CD4-positive, alpha-beta T cell treated with Interleukin-15 for 1 hour (primary cell): Measurements from ENCODE around the gene DMXL2.
"Not testable (repeated sequence)": the region's sequence is repeated elsewhere in the genome, so short reads cannot be mapped to it uniquely, and the experiment has no call there.

Experiments
- DNase-seq: peaks from one replicate; pipeline ENCODE4 v3.0.0-alpha.2; 2020

The DMXL2 gene

DNA sequence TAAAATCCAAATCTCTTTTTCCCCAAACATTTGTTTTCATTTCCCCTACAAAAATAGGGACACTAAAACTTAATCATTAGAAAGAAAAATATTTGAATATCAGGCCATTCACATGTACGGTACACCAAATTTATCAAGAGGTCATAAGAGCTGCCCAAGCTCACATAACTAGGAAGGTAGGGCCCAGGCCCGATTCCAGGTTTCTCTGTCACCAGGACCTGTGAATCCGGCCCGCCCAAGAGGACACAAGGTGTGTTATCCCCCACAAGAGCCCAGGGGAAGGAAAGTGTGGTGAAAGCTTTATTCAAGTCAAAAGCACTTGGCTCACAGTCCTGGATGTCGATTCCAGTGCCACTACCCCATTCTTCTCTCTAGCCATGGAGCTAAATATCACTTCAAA lies 130.6 kb downstream of the DMXL2 start:
- DNase-seq, result no peak

DNA sequence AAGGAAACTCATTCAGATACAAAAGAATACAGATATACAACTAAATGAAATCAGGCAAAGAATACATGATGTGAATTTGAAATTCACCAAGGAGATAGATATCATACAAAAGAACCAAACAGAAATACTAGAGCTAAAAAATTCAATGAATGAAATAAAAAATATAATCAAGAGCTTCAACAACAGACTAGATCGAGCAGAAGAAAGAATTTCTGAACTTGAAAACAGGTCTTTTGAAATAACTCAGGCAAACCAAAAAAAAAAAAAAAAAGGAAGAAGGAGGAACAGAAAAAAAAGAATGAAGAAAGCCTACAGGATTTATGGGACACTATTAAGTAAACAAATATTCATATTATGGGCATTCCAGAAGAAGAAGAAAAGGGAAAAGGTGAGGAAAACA lies 137.8 kb downstream of the DMXL2 start:
- no peak for DNase-seq

DNA sequence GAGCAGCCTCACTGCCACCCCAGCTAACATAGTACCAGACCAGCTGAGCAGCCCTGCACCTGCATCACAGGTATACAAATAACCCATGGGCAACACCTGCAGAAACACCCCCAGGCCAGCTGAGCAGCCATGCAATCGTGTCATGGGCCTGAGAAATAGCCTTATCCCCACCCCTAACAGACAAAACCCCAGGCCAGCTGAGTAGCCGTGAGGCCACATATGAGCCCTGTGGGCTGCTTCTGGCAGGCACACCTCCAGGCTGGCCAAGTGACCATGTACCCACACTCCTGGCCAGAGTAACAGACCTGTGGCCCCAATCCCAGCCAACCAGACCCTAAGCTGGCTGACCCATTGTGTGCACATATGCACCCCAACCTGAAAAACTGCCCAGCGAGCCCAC lies 138.6 kb downstream of the DMXL2 start:
- no peak for DNase-seq

DNA sequence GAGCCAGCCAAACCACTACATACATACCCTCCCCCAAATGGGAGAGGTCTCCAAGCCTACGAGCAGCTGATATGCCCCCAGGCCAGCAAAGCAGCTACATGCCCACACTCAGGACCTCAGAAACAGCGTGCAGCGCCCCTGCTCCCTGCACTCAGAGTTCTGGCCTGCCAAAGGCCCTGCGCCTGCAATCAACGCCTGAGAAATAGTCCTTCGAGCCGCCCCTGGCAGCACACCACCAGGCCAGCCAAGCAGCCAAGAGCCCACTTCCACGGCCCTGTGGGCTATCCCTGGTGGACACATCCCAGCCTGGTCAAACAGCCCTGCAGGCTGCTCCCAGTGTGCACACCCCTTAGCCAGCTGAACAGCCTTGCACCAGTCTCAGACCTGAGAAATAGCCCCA lies 139.1 kb downstream of the DMXL2 start:
- no peak for DNase-seq

DNA sequence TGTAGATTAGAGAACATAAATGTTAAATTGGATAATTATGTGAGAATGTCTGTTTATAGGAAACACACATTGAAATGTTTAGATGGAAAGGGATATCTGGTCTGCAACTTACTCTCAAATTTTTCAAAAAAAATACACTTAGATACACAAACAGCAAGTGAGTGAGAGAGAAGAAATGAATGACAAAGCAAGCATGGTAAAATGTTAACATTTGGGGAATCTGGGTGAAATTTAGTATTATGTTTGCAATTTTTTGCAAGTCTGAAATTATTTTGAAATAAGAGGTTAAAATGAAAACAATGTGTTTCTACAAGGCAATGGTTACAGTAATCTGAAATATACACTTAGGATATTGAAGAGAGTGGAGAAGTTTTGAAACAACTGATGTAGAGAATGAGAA lies 146.8 kb downstream of the DMXL2 start:
- no peak for DNase-seq

DNA sequence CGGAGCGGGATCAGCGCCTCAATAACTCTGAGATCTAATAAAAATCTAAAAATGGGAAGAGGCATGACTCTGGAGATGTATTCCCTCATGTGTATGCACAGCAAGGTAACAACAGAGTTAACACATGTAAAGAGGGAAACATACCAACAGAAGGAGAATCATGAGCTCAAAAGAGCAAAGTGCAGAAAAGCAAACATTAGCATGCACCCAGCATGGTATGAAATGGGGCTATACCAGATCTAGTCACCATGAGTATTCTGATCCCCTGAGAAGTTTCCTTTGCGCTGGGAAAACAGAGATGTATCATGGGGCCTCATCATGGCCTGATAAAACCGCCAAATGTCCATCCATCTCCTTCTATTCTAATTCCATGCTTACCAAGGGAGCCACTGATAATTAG lies 152.1 kb downstream of the DMXL2 start:
- no peak for DNase-seq

DNA sequence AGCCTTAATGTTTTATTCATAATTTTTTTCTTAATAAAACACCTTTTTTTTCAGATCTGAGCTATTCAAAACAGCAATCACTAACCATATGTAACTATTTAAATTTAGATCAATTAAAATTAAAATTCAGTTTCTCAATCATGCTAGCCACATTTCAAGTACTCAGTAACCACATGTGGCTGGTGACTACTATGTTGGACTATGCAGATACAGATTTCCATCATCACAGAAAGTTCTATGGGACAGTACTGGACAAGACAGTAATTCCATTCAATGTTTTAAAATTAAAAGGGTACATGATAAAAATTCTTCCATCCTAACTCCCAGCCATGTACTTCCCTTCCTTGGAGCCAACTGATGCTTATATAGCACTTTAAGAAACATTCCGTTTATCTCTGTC lies 161.8 kb downstream of the DMXL2 start:
- DNase-seq, result no peak

DNA sequence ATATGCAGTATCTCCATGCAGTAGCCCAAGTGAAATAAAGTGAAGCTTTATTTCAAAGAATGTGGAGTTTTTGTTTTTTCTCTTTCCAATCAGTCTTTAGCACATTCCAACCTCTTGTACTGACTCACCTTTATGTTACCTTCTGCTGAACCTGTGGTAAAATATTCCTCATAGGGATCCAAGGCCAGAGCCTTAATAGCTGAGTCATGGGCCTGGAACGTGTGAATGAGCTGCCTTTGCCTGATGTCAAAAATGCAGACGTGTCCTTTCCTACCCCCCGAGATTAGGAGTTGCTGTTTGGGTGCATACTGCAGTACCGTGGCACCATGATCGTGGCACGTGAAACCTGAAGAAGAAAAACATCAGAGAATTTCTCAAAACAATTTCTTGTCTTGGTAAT lies 172.6 kb downstream of the DMXL2 start:
- DNase-seq, result no peak

DNA sequence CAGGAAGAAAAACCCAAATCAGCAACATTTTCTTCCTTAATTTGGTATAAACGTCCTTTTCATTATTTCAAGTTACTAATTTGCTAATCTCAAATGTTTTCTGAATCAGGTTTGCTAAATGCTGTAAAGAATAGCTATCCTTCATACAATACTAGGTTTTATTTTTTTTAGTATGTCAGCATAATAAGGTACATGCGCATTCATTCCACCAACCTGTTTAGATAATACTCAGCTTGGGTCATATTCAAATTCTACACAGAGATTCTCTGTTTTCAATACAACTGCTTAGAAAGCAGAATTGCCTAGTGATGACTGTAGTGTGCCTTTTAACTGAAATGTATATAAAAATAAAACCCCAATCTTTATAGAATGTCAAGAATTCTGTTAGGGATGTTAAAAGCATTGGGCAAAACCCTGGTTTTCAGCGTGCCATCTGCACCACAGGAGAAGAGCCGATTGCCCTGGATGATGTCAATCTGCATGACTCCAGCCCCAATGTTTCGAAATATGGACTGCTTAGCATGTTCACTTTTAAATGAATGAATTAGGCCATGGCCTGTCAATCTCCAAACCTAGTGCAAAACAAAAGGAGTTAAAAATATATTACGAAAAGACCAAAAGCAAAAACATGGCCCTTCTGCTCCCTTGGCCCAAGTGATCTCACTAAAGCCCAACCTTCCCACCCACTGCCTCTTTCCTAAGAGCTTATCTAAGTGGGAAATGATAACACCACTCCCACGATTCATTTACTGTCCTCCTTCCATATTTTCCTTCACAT lies 173.8 kb downstream of the DMXL2 start:
- no peak for DNase-seq

DNA sequence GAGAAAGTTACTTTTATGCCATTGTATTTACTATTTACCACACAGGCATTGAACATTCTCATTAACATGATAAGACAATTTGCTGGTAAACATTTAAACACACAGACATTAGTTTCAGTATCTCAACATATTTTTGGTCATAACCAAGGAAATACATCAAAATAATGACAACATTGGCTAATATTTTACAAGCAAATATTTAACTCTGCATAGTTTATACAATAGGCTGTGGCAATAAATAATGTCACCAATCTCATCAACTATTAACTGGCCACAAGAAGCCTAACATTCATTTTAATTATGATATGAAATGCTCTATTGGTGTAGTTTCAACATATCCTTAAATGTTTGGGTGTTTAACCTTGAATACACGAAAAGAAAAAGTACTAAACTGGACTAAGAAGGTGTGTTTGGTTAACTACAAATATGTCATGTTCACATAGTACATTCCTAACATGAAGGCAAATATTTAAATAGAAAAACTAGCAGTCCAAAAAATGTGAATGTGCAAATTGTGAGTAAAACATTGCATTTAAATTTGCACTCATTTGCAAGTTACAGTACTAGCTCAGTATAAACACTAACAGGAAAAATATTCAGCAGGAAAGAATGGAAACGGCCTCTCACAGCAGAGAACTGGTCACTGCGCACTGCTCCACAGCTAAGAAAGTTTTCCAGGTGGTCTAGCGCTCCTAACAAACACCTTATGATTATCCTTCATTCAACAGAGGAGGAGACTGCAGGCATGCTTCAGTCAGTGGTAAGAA lies 174.5 kb downstream of the DMXL2 start:
- DNase-seq, result no peak

DNA sequence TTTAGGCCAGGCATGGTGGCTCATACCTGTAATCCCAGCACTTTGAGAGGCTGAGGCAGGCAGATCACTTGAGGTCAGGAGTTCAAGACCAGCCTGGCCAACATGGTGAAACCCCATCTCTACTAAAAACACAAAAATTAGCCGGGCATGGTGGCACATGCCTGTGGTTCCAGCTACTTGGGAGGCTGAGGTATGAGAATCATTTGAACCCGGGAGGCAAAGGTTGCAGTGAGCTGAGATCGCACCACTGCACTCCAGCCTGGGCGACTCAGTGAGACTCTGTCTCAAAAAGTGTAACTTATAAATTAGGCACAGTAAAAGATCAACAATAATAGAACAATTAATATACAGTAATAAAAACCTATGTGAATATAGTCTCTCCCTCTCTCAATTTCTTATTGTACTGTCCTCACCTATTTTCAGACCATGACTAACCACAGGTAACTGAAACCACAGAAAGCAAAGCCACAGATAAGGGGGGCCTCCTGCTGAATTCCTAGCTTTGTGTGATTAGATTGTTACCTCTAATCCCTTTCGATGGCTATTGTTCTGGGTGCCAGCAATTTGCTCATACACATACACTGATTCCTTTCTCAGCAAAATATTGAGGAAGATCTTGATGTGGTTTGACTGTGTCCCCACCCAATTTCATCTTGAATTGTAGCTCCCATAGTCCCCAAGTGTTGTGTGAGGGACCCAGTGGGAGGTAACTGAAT lies 176.4 kb downstream of the DMXL2 start:
- DNase-seq, result not testable (repeated sequence)

DNA sequence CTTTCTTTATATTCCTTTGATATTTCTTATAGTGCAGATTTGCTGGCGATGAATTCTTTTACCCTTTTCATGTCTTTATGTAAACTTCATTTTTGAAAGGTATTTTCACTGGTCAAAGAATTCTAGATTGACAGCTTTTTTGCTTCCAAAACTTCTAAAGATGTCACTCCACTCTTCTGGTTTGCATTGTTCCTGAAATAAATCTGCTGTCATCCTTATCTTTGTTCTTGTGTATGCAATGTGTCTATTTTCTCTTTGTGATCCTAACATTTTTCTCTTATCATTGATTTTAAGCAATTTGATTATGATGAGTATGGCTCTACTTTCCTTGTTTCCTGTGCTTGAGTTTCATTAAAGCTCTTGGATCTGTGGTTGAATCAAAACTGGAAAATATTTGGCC lies 177.8 kb downstream of the DMXL2 start:
- DNase-seq, result no peak

DNA sequence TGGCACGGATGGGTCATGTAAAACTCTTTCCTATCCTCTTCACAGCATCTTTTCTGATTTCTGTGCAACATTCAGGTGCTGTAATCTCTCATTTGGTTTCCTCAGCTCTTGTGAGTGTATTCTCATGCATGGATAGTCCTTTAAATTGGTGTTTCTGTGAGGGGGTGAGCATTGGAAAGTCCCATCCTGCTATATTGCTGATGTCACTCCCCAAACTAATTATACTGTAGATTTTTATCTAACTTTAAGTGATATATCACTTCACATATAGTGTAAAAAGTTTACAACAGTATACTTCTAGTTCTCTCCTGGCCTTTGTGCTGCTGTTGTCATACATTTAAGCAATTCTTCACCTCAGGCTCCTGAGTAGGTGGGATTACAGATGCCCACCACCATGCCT lies 178.5 kb downstream of the DMXL2 start:
- DNase-seq, result no peak

DNA sequence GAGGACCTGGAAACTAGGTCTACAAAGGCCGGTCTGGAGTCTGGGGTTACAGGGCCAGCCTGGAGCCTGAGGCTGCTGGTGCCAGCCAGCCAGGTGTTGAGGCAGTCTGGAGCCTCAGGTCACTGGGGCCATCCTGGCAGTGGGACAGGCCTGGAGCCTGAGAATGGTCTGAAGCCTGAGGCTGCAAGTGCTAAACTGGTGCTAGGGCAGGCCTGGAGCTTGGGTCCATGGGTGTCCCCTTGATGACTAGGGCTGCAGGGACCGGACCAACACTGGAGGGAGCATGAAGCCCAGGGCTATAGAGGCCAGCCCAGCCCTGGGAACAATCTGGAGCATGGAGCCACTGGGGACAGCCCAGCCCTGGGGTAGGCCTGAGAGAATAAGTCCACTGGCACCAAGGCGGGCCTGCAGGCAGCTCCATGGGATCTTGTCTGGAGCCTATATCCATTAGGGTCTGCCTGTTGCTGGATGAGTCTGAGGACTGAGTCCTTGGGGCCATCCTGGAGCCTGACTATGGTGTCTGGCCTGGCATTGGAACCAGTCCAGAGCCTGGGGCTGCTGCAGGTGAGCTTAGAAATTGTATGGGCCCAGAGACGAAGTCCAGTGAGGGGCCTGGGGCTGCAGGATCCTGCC lies 179.2 kb downstream of the DMXL2 start:
- DNase-seq, result no peak

DNA sequence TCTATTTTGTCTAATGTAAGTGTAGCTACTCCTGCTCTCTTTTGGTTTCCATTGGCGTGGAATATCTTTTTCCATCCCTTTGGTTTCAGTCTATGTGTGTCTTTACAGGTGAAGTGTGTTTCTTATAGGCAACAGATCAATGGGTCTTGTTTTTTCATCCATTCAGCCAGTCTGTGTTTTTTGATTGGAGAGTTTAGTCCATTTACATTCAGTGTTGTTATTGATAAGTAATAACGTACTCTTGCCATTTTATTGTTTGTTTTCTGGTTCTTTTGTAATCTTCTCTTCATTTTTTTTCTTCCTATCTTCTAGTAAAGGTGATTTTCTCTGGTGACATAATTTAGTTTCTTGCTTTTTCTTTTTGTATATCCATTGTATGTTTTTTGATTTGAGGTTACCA lies 184.0 kb downstream of the DMXL2 start:
- DNase-seq, result no peak

DNA sequence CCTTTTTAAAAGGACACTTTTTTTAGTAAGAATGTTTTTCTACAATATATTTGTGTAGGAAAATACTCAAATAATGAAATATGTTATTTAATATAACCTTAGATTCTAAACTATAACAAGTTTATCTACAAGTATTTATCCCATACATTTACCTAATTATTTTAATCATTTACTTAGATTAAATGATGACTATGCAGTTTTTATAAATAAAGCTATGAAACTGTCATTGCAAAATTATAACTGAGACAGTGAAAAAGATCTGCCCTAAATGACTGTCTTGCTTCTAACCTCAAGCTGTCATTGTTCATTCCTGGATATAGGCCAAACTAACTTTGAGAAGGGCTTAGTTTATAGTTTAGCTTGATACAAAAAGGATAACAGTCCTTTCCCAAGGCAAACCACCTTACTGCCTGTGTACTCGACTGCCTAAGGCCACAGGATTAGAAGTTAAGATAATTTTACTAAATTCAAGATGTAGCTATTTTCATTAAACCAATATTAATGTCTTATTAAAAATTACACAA lies 197.0 kb downstream of the DMXL2 start:
- no peak for DNase-seq

DNA sequence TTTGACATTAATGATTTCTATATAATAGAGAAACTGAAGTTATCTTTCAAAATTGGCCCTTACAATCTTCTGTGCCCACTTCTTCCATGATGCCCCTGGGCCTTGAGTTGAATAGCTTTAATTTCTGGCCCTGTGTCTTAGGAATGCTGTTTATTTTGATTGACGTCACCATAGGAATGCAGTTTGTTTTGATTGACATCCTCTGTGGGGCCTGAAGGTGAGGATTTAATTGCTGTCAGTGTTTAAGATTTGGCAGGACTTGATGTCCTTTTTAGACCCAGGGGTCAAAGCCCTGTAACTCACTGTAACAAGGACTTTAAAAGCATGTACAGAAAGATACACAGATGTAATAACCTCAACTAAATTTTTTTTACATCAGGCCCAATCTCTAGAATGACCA lies 197.8 kb downstream of the DMXL2 start:
- DNase-seq, result no peak

DNA sequence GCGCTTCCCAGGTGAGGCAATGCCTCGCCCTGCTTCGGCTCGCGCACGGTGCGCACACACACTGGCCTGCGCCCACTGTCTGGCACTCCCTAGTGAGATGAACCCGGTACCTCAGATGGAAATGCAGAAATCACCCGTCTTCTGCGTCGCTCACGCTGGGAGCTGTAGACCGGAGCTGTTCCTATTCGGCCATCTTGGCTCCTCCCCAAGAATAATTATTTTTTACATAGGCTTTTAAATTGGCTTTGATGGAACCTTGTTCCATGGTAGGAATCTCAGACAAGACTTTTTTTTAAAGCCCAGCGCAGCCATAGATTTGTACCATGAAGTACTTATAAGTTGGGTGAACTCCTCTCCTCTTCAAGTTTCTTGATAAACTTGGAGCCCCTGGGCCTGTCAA lies 199.5 kb downstream of the DMXL2 start:
- not testable (repeated sequence) for DNase-seq

DNA sequence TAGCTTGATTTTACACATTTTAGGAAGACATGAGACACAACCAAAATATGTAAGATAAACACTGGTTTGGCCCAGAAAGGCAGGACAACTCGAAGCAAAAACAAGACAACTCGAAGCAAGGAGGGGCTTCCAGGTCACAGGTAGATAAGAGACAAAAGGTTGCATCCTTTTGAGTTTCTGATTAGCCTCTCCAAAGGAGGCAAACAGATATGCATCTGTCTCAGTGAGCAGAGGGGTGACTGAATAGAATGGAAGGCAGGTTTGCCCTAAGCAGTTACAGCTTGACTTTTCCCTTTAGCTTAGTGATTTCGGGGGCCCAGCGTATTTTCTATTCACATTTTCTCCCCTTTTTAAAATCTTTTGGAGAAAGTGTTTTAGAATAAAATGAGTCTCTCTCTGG lies 206.4 kb downstream of the DMXL2 start:
- no peak for DNase-seq

DNA sequence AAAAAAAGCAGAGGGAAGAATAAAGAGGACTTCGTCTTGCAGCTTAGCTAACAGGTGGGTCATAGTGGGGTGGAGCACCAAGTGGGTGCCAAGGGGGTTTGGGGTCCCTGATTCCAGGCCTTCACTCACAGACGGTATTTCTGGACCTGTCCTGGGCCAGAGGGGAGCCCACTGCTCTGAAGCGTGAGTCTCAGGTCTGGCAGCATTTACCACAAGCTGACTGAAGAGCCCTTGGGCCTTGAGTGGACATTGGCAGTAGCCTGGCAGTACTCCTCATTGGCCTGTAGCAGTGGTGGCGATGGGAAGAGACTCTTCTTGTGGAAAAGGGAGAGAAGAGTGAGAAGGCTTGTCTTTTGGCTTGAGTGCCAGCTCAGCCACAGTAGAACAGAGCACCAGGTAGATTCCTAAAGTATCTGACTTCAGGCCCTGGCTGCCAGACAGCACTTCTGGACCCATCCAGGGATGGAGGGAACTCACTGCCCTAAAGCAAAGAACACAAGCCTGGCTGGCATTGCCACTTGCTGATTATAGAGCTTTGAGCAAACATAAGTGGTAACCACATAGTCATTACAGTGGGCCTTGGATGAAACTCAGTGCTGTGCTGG lies 208.2 kb downstream of the DMXL2 start:
- DNase-seq, result no peak

DNA sequence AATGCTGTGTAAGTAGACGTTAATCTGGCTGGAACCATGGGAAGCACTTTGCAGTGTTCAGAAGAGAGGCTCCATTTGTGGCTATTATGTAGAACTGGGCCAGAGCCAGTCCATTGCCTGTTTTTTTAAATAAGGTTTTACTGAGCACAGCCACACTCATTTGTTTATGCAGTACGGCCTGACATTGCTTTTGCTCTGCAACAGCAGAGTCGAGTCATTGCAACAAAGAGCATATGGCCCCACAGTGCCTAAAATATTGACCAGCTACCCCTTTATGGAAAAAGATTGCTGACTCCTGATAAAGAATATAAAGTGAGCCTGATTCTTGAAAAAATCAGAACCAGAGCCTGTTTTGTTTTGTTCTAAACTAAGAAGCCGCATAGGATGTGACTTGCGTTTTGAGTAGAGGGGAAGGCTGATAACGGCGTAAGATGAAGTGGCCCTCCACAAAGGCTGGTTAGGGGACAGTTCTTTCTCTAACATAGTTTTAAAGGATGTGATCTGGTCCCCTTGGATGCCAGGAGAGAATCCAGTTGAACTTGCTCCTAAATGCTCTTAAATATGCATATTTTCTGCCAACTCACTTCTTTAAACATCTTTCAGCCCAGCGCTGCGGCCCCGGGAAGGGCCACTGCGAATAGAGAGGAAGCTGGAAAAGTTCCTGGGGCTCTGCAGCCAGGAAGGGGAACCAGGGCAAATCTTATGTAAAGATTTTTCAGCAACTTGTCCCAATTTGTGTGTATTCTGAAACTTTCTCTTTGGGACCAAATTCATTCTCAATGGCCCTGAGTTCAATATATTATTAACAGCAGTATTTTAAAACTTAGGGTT lies 216.7 kb downstream of the DMXL2 start:
- DNase-seq, result no peak
